Measurements from ENCODE around the gene TBC1D5.

TBC1D5 gene

GRCh38 chr3:17142516-17142915 lies 599.9 kb downstream of the TBC1D5 start:
- ATAC-seq = no peak
- TF ChIP-seq OSR1 (CRISPR knock-in tag; IDR thresholded peaks at IDR 0.05) (no peak), TOX (CRISPR knock-in tag; IDR thresholded peaks at IDR 0.05; ENCODE audit: borderline replicate concordance) (no peak), ZNF8 (CRISPR knock-in tag; IDR thresholded peaks at IDR 0.05) (no peak), ARNTL (CRISPR knock-in tag; IDR thresholded peaks at IDR 0.05; ENCODE audit: borderline replicate concordance, low read depth) (no peak), CSRNP3 (CRISPR knock-in tag; IDR thresholded peaks at IDR 0.05) (no peak), TCF4 (CRISPR knock-in tag; IDR thresholded peaks at IDR 0.05; ENCODE audit: borderline replicate concordance) (no peak), ISL1 (CRISPR knock-in tag; IDR thresholded peaks at IDR 0.05) (no peak), TSHZ2 (CRISPR knock-in tag; IDR thresholded peaks at IDR 0.05) (no peak)

GRCh38 chr3:17141699-17142098 lies 600.7 kb downstream of the TBC1D5 start:
- TF ChIP-seq TOX (CRISPR knock-in tag; IDR thresholded peaks at IDR 0.05; ENCODE audit: borderline replicate concordance) = no peak
- no peak for TF ChIP-seq CSRNP3 (CRISPR knock-in tag; IDR thresholded peaks at IDR 0.05)
- TF ChIP-seq BACH2 (CRISPR knock-in tag; IDR thresholded peaks at IDR 0.05; ENCODE audit: borderline replicate concordance) = no peak
- no peak for TF ChIP-seq POU6F1 (CRISPR knock-in tag; IDR thresholded peaks at IDR 0.05; ENCODE audit: borderline replicate concordance, low read depth)
- TF ChIP-seq TSHZ2 (CRISPR knock-in tag; IDR thresholded peaks at IDR 0.05) = no peak
- TF ChIP-seq ISL1 (CRISPR knock-in tag; IDR thresholded peaks at IDR 0.05) = no peak
- TF ChIP-seq OSR1 (CRISPR knock-in tag; IDR thresholded peaks at IDR 0.05) = no peak
- TF ChIP-seq CREB5 (CRISPR knock-in tag; IDR thresholded peaks at IDR 0.05; ENCODE audit: low read depth) = no peak
- TF ChIP-seq ZNF565 (CRISPR knock-in tag; conservative IDR thresholded peaks at IDR 0.05; ENCODE audit: low read depth) = no peak
- no peak for TF ChIP-seq ZNF8 (CRISPR knock-in tag; IDR thresholded peaks at IDR 0.05)
- TF ChIP-seq ZC3H10 (CRISPR knock-in tag; IDR thresholded peaks at IDR 0.05) = no peak

GRCh38 chr3:17140670-17141505 lies 601.5 kb downstream of the TBC1D5 start:
- ATAC-seq = peak; percentile 69
- no peak for TF ChIP-seq ZFP3 (CRISPR knock-in tag; IDR thresholded peaks at IDR 0.05)
- TF ChIP-seq SNAI2 (CRISPR knock-in tag; IDR thresholded peaks at IDR 0.05) = no peak
- no peak for TF ChIP-seq PPARA (CRISPR knock-in tag; IDR thresholded peaks at IDR 0.05; ENCODE audit: borderline replicate concordance)
- no peak for TF ChIP-seq CSRNP3 (CRISPR knock-in tag; IDR thresholded peaks at IDR 0.05)
- TF ChIP-seq TSHZ2 (CRISPR knock-in tag; IDR thresholded peaks at IDR 0.05) = no peak
- TF ChIP-seq TCF4 (CRISPR knock-in tag; IDR thresholded peaks at IDR 0.05; ENCODE audit: borderline replicate concordance) = no peak
- TF ChIP-seq OSR1 (CRISPR knock-in tag; IDR thresholded peaks at IDR 0.05) = no peak
- TF ChIP-seq CSDC2 (CRISPR knock-in tag; IDR thresholded peaks at IDR 0.05) = no peak
- TF ChIP-seq BACH2 (CRISPR knock-in tag; IDR thresholded peaks at IDR 0.05; ENCODE audit: borderline replicate concordance) = no peak
- TF ChIP-seq ZNF70 (CRISPR knock-in tag; IDR thresholded peaks at IDR 0.05) = no peak
- no peak for TF ChIP-seq ESRRG (CRISPR knock-in tag; IDR thresholded peaks at IDR 0.05)

More at GRCh38 chr3:17141699-17142098, 600.7 kb downstream of the TBC1D5 start:
- ATAC-seq = no peak

Measured in SK-N-SH treated with all-trans-retinoic acid at 6 μM for 48 hours (cell line).